ENCODE results near the gene CYTIP.

DNA sequence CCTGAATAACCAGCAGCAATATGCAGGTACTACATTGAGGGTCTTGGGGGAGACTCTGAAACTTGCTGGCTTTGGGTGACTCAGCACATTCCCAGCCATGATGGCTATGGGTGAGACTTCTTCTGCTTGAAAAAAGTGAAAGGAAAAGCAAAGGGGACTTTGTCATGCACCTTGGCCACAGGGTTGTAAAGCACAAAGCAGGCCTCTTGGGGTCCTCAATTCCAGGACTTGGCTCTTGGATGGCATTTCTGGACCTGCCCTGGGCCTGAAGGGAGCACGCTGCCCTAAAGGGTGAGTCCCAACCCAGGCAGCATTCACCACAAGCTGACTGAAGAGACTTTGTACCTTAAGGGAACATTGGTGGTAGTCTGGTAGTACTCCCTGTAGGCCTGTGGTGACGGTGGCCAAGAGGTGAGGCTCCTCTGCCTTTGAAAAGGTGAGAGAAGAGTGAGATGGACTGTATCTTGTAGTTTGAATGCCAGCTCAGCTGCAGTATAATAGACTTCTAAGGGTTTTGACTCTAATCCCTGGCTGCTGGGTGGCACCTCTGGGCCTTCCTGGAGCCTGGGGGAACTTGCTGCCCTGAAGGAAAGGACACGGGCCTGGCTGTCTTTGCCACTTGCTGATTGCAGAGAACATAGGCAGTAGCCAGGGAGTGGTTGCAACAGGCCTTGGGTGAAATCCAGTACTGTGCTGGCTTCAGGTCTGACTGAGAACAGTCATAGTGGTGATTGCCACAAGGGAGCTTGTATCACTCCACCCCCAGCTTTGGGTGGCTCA lies 36.5 kb upstream of the CYTIP start:
- TF ChIP-seq CTCF (IDR thresholded peaks at IDR 0.05), result no peak
- no peak for TF ChIP-seq POLR2A (IDR thresholded peaks at IDR 0.05)
- TF ChIP-seq EP300 (IDR thresholded peaks at IDR 0.05), result no peak
- no peak for TF ChIP-seq POLR2AphosphoS5 (IDR thresholded peaks at IDR 0.05)

Measured in sigmoid colon (tissue), 4 donors.